Liver (tissue), 9 donors: Measurements from ENCODE around the gene CDC40. TPM values are rescaled to one million over a fixed set of nuclear protein-coding genes. Genes with fewer than 3 reads are reported as not detected.

ENCODE experiments used
- DNase-seq: peaks from one replicate; pipeline ENCODE4 v3.0.0-alpha.2; 2017; ENCODE audit warnings: low spot score
- H3K27ac ChIP-seq, 2 donors: one replicate each; pipeline ENCODE4 v1.7.0; 2013; ENCODE audit warnings: inconsistent platforms in 2 of 2, low read length in 2 of 2, control low read depth in 1 of 2, low read depth in 1 of 2, mild to moderate bottlenecking in 1 of 2
- H3K27me3 ChIP-seq, 4 donors: one replicate each; pipeline versions ENCODE4 v1.6.1 to v1.7.0; 2013; ENCODE audit warnings: low read length in 3 of 4, inconsistent platforms in 1 of 4, mild to moderate bottlenecking in 1 of 4, moderate library complexity in 1 of 4; ENCODE audit not compliant: control insufficient read depth in 4 of 4, insufficient read depth in 4 of 4
- H3K36me3 ChIP-seq, 4 donors: one replicate each; pipeline versions ENCODE4 v1.6.1 to v1.7.0; 2013; ENCODE audit warnings: low read length in 3 of 4, mild to moderate bottlenecking in 3 of 4, low read depth in 1 of 4, moderate library complexity in 1 of 4; ENCODE audit not compliant: control insufficient read depth in 4 of 4, insufficient read depth in 3 of 4
- H3K4me1 ChIP-seq, 4 donors: one replicate each; pipeline versions ENCODE4 v1.6.1 to v1.7.0; 2013; ENCODE audit warnings: low read length in 3 of 4, mild to moderate bottlenecking in 3 of 4, moderate library complexity in 1 of 4; ENCODE audit not compliant: control insufficient read depth in 4 of 4, insufficient read depth in 4 of 4
- H3K4me3 ChIP-seq, 3 donors: one replicate each; pipeline versions ENCODE4 v1.6.1 to v1.7.0; 2013; ENCODE audit warnings: low read length in 3 of 3, control low read depth in 1 of 3, low read depth in 1 of 3, mild to moderate bottlenecking in 1 of 3
- H3K9ac ChIP-seq, 2 donors: one replicate each; pipeline ENCODE4 v1.7.0; 2013; ENCODE audit warnings: low read length in 2 of 2, mild to moderate bottlenecking in 2 of 2, moderate library complexity in 2 of 2, control low read depth in 1 of 2, low read depth in 1 of 2
- H3K9me3 ChIP-seq, 4 donors: one replicate each; pipeline versions ENCODE4 v1.6.1 to v1.7.0; 2013; ENCODE audit warnings: low read length in 3 of 4; ENCODE audit not compliant: control insufficient read depth in 4 of 4
- ATF3 ChIP-seq: IDR thresholded peaks from 2 replicates; pipeline ENCODE4 v1.6.1; 2016; ENCODE audit warnings: antibody characterized with exemption
- CTCF ChIP-seq: fragments of 150-350 bp; IDR thresholded peaks from 2 replicates; pipeline ENCODE4 v1.5.1; 2017; ENCODE audit warnings: improper control_type of control experiment, low read depth, low read length; ENCODE audit not compliant: missing input control
- EGR1 ChIP-seq, 2 donors: IDR thresholded peaks; 2 replicates each; pipeline ENCODE4 v1.6.1; 2016 to 2018; ENCODE audit warnings: antibody characterized with exemption in 2 of 2, low read depth in 2 of 2
- FOXA1 ChIP-seq: IDR thresholded peaks from 2 replicates; pipeline ENCODE4 v1.6.1; 2016; ENCODE audit warnings: antibody characterized with exemption
- FOXA2 ChIP-seq: IDR thresholded peaks from 2 replicates; pipeline ENCODE4 v1.6.1; 2016; ENCODE audit warnings: antibody characterized with exemption
- GABPA ChIP-seq, 2 donors: IDR thresholded peaks in 1 of 2; conservative IDR thresholded peaks in 1 of 2; 2 replicates each; pipeline ENCODE4 v1.6.1; 2016; ENCODE audit warnings: antibody characterized with exemption in 2 of 2, mild to moderate bottlenecking in 1 of 2, moderate library complexity in 1 of 2
- HNF4A ChIP-seq, 2 donors: conservative IDR thresholded peaks; 2 replicates each; pipeline ENCODE4 v1.6.1; 2016; ENCODE audit warnings: antibody characterized with exemption in 2 of 2, mild to moderate bottlenecking in 2 of 2
- HNF4G ChIP-seq: IDR thresholded peaks from 2 replicates; pipeline ENCODE4 v1.6.1; 2016; ENCODE audit warnings: antibody characterized with exemption
- JUND ChIP-seq, 2 donors: IDR thresholded peaks; 2 replicates each; pipeline ENCODE4 v1.6.1; 2016; ENCODE audit warnings: antibody characterized with exemption in 2 of 2
- MAX ChIP-seq: IDR thresholded peaks from 2 replicates; pipeline ENCODE4 v1.6.1; 2016; ENCODE audit warnings: antibody characterized with exemption
- NR2F2 ChIP-seq: IDR thresholded peaks from 2 replicates; pipeline ENCODE4 v1.6.1; 2016; ENCODE audit warnings: antibody characterized with exemption
- RAD21 ChIP-seq, 2 donors: IDR thresholded peaks; 2 replicates each; pipeline ENCODE4 v1.6.1; 2016; ENCODE audit warnings: antibody characterized with exemption in 2 of 2, mild to moderate bottlenecking in 2 of 2
- REST ChIP-seq: IDR thresholded peaks from 2 replicates; pipeline ENCODE4 v1.6.1; 2016; ENCODE audit warnings: antibody characterized with exemption, mild to moderate bottlenecking
- RXRA ChIP-seq, 2 donors: IDR thresholded peaks; 2 replicates each; pipeline ENCODE4 v1.6.1; 2017 to 2018; ENCODE audit warnings: antibody characterized with exemption in 2 of 2, mild to moderate bottlenecking in 1 of 2
- SP1 ChIP-seq: IDR thresholded peaks from 2 replicates; pipeline ENCODE4 v1.6.1; 2018; ENCODE audit warnings: antibody characterized with exemption, mild to moderate bottlenecking
- TAF1 ChIP-seq: conservative IDR thresholded peaks from 2 replicates; pipeline ENCODE4 v1.6.1; 2016; ENCODE audit warnings: antibody characterized with exemption, mild to moderate bottlenecking
- YY1 ChIP-seq: IDR thresholded peaks from 2 replicates; pipeline ENCODE4 v1.6.1; 2016; ENCODE audit warnings: antibody characterized with exemption, mild to moderate bottlenecking
- ZBTB33 ChIP-seq: IDR thresholded peaks from 2 replicates; pipeline ENCODE4 v1.6.1; 2016; ENCODE audit warnings: antibody characterized with exemption
- WGBS: extraction: QIAGEN DNeasy Blood & Tissue Kit; methylation state at CpG from one replicate; pipeline ENCODE4 v1.1.7; 2013; 5-methylcytosine and 5-hydroxymethylcytosine counted together
- polyA plus RNA-seq, 2 donors: library from polyadenylated mRNA; stranded (reverse) in 1 of 2; unstranded in 1 of 2; fragments of 200-250 nt in 1 of 2; fragments of >200 nt in 1 of 2; fragmentation: Nextera tagmentation in 1 of 2; extraction: Ambion mirVana in 1 of 2; gene quantifications; one replicate each; pipeline versions ENCODE4 v1.2.1 to v1.2.3, GENCODE V29; 2013 to 2015
- total RNA-seq, 2 donors: library from RNA; depleted of rRNA; stranded (reverse); fragments of >200 nt; gene quantifications; one replicate each; pipeline ENCODE4 v1.2.3, GENCODE V29; 2014
- donor health status: healthy.
- donor health status: healthy.
- donor health status: healthy.
- donor health status: healthy.
- donor health status: healthy.

CDC40 gene
- total and polyA plus RNA-seq, 4 donors, result 6.7 to 19.8 (median 13.3) TPM

GRCh38 chr6:110277100-110277665 is 97.0 kb downstream of the CDC40 start:
- Histone ChIP-seq H3K27ac (no peak overlapping the region), H3K9me3 (no peaks in the 10 kb centered on the region), H3K4me3 (no peak overlapping the region), H3K36me3 (no peaks in the 10 kb centered on the region), H3K9ac (no peak overlapping the region), H3K4me1 (no peaks in the 10 kb centered on the region), H3K27me3 (peaks cover 0 to 2% (median 0%) of the 10 kb centered on the region in 4 donors)
- TF ChIP-seq CTCF (no peak), SP1 (no peak), MAX (no peak), ATF3 (no peak), JUND (IDR thresholded peaks at IDR 0.05) (no peak), TAF1 (no peak), YY1 (no peak), HNF4G (no peak), FOXA1 (no peak), HNF4A (conservative IDR thresholded peaks at IDR 0.05) (no peak), RAD21 (IDR thresholded peaks at IDR 0.05) (no peak), GABPA (IDR thresholded peaks at IDR 0.05 in 1 of 2, conservative IDR thresholded peaks at IDR 0.05 in 1 of 2) (no peak), FOXA2 (no peak), NR2F2 (no peak), RXRA (IDR thresholded peaks at IDR 0.05) (no peak), REST (no peak), EGR1 (IDR thresholded peaks at IDR 0.05; ENCODE audit: low read depth in 2 of 2) (no peak), ZBTB33 (no peak)
- DNase-seq, result no peak
- WGBS, result 75% methylated on average over 7 of the region's 7 CpGs

Other genes starting within 250 kb of the CDC40 start
- not detected for gene GPR6, start 202.1 kb upstream of the CDC40 start, total RNA-seq
- not detected for gene GPR6, start 202.1 kb upstream of the CDC40 start, polyA plus RNA-seq
- 1 to 10 TPM; 3.5 to 5.5 TPM for gene WASF1, start 757 bp upstream of the CDC40 start, total RNA-seq
- 1 to 10 TPM; 3.2 to 3.3 TPM for gene WASF1, start 757 bp upstream of the CDC40 start, polyA plus RNA-seq
- gene METTL24, start 177.9 kb downstream of the CDC40 start, total RNA-seq, result 1 to 10 TPM; 1.6 to 2.0 TPM
- gene METTL24, start 177.9 kb downstream of the CDC40 start, polyA plus RNA-seq, result under 1 TPM; 0.14 to 0.23 TPM
- 10 to 100 TPM in 1 of 2 donors, 1 to 10 TPM in 1; 4.9 to 11.1 TPM for gene DDO, start 235.1 kb downstream of the CDC40 start, total RNA-seq
- gene DDO, start 235.1 kb downstream of the CDC40 start, polyA plus RNA-seq, result 1 to 10 TPM; 6.4 to 7.7 TPM